CD4-positive, alpha-beta T cell treated with Interleukin-17A for 1 hour (primary cell): ENCODE data around the gene RESP18.

Source experiments
- DNase-seq: peaks from one replicate; pipeline ENCODE4 v3.0.0-alpha.2; 2020

RESP18 gene

GRCh38 chr2:219332542-219332941 is at the start of gene RESP18:
RESP18 (minus strand) TSS chr2:219332744.
- no peak for DNase-seq

DNA sequence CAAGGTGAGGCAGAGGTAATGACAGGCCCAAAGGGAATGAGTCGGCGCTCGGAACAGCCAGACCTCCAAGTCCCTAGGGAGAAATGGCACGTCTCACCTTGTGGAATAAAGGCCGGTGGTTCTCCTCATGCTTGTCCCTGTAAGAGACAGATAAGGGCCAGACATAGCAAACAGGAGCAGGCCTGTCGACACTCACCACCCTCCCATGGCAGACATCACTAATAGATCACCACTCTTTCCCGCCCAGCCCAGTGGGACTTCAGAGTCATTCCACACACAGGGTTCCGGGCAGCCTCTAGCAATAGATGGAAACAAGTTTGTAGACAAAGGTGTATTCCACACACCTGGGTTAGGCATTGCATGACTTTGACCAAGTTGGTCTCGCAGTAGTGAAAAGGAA is 48.9 kb upstream of the RESP18 start:
- no peak for DNase-seq

- no peak for DNase-seq
Measured at GRCh38 chr2:219380926-219381325, 48.4 kb upstream of the RESP18 start.

DNA sequence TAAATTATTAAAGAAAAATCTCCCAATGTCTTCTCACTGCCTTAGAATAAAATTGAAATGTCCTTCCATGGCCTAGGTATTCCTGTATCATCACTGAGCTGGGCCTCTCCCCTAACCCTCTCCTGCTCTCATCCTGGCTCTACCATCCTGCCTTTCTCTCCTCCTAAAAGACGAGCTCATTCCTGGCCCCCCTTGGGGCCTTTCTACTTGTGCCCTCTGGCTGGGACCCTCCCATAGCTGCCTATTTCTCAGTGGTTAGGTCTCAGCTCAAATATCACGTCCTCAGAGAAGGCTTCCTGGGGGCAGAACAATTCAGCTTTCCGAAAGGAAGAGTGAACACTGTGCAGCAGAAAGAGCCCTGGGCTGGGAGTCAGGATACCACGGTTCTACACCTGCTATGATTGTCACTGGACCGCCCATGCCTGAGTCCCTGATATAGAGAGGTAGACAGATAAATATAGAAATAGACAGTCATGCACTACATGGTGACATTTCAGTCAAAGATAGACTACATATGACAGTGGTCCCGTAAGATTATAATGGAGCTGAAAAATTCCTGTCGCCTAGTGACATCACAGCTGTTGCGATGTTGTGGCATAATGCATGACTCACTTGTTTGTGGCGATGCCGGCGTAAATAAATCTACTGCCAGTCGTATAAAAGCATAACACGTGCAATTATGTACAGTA is 45.8 kb upstream of the RESP18 start:
- no peak for DNase-seq

- DNase-seq = no peak
Measured at GRCh38 chr2:219369447-219369861, 36.9 kb upstream of the RESP18 start.

DNA sequence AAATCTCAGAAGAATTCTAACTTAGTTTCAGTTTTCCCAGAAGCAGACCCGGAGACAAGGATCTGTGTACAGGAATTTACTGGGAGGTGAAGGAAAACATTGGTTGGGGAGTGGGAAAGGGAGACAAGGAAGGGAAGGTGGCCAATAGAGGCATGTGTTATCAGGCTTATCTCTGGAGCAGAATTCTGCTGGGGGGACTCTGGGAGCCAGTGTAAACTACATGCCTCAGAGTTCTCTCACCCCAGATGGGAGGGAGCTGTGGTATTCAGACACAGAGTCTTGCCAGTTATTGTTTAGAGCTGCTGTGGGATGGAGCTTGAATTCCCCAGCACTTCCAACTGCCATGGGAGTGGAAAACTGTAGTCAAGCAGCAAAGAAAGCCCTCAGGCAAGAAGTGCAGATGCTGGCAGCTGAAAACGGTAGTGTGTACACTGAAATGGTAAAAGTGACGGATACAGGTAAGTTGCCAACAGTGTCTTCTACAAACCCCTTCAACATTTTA is 36.2 kb upstream of the RESP18 start:
- DNase-seq = no peak

- DNase-seq = no peak
Measured at GRCh38 chr2:219362524-219363164, 30.1 kb upstream of the RESP18 start.

- no peak for DNase-seq
Measured at GRCh38 chr2:219362072-219362471, 29.5 kb upstream of the RESP18 start.

GRCh38 chr2:219358170-219359075 is 25.9 kb upstream of the RESP18 start:
- no peak for DNase-seq

- no peak for DNase-seq
Measured at GRCh38 chr2:219356834-219357233, 24.3 kb upstream of the RESP18 start.

- DNase-seq = no peak
Measured at GRCh38 chr2:219354582-219354981, 22.0 kb upstream of the RESP18 start.

- no peak for DNase-seq
Measured at GRCh38 chr2:219353129-219353528, 20.6 kb upstream of the RESP18 start.

DNA sequence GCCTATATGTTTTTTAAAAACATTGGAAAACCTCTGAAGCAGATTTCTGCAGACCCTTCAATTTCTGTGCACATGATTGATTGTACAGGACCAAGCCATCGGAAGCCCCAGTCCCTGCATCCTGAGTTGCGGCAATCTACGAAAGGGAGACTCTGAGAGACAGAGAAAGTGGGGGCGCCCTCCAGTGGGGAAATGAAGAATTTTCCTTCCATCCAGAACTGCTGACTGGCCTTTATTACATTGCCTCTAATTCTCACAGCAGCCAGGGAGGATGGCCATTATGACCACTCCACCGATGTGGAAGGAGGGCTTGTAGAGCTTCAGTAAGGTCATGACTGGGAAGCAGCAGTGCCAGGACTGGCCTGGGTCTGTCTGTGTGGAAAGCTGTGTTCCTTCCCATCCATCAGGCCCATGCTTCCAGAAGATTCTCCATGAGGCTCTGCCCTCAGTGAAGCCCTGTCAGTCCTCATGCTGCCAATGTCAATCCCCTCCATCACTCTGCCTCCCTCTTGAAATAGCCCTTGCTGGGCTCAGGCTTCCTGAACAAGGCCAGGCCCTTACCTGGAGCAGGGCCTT is 20.0 kb upstream of the RESP18 start:
- peak; percentile 63 for DNase-seq

- DNase-seq = no peak
Measured at GRCh38 chr2:219350710-219351221, 18.2 kb upstream of the RESP18 start.

DNA sequence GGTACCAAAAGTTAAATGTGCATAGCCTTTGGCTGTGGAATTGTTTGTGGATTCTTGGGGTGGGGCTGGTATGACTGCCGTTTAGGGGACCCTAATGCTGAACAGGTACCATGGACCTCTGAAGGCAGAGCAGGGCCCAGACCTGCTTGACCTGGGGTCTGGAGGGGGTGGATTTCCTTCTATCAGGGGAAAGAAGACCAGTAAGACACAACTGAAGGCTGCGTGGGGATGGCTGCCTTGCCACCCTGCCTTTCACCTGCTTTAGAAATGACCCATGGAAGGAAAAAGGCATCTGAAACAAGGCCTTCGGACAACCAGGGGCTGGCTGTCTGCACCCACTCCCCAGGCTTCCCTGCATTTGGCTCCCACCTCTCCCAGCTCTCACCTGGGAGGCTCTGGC is 17.7 kb upstream of the RESP18 start:
- DNase-seq = no peak

- DNase-seq = no peak
Measured at GRCh38 chr2:219344751-219345430, 12.3 kb upstream of the RESP18 start.

DNA sequence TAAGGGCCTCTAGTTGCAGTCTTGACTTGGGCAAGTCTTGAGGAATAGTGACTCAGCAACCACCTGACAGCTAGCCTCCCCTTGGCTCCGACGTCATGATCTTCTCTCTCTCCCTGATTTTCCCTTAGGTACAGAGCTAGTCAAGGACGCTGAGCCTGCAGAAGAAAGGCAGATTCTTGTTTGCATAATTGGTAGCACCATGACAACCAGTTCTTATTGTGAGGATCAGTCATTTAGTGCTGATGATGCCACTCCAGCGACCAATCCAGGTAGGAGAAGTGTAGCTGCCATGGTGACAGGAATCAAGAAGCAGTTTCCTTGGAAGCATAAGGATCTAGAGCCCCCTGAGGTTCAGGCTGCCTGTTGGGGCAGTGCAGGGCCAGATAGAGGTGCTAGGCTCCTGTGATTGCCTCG is 2.8 kb upstream of the RESP18 start:
- DNase-seq = no peak

DNA sequence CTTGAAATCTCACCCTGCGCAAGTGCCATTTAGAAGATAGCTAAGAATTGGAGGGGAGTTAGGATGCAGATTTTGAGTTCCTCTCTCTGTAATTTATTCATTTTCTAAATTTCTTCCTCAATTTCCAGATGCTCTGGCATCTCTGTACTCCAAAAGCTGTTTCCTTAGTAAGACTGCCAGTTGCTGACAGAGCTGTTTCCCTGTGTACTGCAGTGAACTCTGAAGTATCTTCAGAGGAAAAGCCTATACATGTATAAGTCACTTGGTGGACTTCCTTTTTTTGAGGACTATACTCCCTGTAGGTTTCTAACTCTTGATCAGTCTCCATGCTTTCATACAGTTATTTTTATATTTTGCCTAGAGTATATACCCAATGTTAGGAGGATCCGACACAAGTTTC is 1.5 kb upstream of the RESP18 start:
- no peak for DNase-seq

- no peak for DNase-seq
Measured at GRCh38 chr2:219331560-219332213, 857 bp downstream of the RESP18 start.

DNA sequence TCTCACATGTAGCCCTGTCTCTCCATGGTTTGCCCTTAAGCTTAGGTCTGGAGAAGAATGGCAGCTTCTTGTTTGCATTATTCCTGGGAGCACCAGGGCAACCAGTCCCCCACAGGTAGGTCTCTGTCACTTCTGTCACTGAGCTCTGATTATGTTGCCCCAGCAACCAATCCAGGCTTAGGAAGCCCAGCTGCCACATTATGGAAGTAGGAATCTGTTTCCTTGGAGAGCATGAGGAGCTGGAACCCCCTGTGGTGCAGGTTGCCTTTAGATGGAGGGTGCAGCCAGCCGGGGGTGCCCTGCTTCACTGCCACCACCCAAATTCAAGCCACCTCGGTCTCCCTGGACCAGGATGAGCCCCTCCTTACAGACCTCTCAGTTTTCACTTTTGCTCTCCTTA is 4.8 kb downstream of the RESP18 start:
- no peak for DNase-seq

- DNase-seq = no peak
Measured at GRCh38 chr2:219325657-219326315, 6.8 kb downstream of the RESP18 start.
